Lung (tissue), 12 donors: ENCODE measurements around the gene EFNA2. TPM values are rescaled to one million over a fixed set of nuclear protein-coding genes. Genes with fewer than 3 reads are reported as not detected.

Experiments
- ATAC-seq: fragments of 200-7000 bp; cut with Tn5 transposase; one replicate; pipeline ENCODE4 v1.9.1; 2020; ENCODE audit warnings: moderate number of reproducible peaks; ENCODE audit not compliant: insufficient read depth, low FRiP score
- DNase-seq, 3 donors: peaks; one replicate each; pipeline ENCODE4 v3.0.0-alpha.2; 2013 to 2017
- H3K27ac ChIP-seq, 2 donors: one replicate each; pipeline ENCODE4 v1.5.1; 2013; ENCODE audit warnings: mild to moderate bottlenecking in 2 of 2, moderate library complexity in 2 of 2, control low read depth in 1 of 2, inconsistent platforms in 1 of 2, low read depth in 1 of 2, low read length in 1 of 2
- H3K27me3 ChIP-seq, 3 donors: one replicate each; pipeline ENCODE4 v1.5.1; 2013; ENCODE audit warnings: low read length in 2 of 3; ENCODE audit not compliant: control insufficient read depth in 3 of 3, insufficient read depth in 3 of 3
- H3K36me3 ChIP-seq, 4 donors: one replicate each; pipeline ENCODE4 v1.5.1; 2013; ENCODE audit warnings: low read length in 4 of 4, mild to moderate bottlenecking in 1 of 4, moderate library complexity in 1 of 4; ENCODE audit not compliant: control insufficient read depth in 4 of 4, insufficient read depth in 4 of 4
- H3K4me1 ChIP-seq, 5 donors: one replicate each; pipeline ENCODE4 v1.5.1; 2013; ENCODE audit warnings: low read length in 5 of 5, mild to moderate bottlenecking in 2 of 5, moderate library complexity in 1 of 5; ENCODE audit not compliant: control insufficient read depth in 5 of 5, insufficient read depth in 5 of 5
- H3K4me3 ChIP-seq: one replicate; pipeline ENCODE4 v1.5.1; 2013; ENCODE audit warnings: mild to moderate bottlenecking, control low read depth, moderate library complexity
- H3K9ac ChIP-seq, 2 donors: one replicate each; pipeline ENCODE4 v1.5.1; 2013; ENCODE audit warnings: low read length in 2 of 2, control low read depth in 1 of 2; ENCODE audit not compliant: insufficient read depth in 1 of 2
- H3K9me3 ChIP-seq, 4 donors: one replicate each; pipeline ENCODE4 v1.5.1; 2013; ENCODE audit warnings: low read length in 3 of 4, mild to moderate bottlenecking in 1 of 4, moderate library complexity in 1 of 4; ENCODE audit not compliant: control insufficient read depth in 4 of 4, insufficient read depth in 3 of 4
- CTCF ChIP-seq: IDR thresholded peaks from 2 replicates; pipeline ENCODE4 v1.5.1; 2012; ENCODE audit warnings: mild to moderate bottlenecking; ENCODE audit errors: control extremely low read depth, extremely low read depth
- WGBS, 2 donors: extraction: QIAGEN DNeasy Blood & Tissue Kit; methylation state at CpG; one replicate each; pipeline ENCODE4 v1.1.7; 2013; 5-methylcytosine and 5-hydroxymethylcytosine counted together
- polyA plus RNA-seq, 2 donors: library from polyadenylated mRNA; stranded (reverse); fragments of 200-250 nt; gene quantifications; one replicate each; pipeline ENCODE4 v1.2.1, GENCODE V29; 2013
- total RNA-seq, 2 donors: library from RNA; depleted of rRNA in 1 of 2; stranded (reverse); fragments of >200 nt in 1 of 2; gene quantifications; one replicate each; pipeline ENCODE4 v1.2.1, GENCODE V29; 2014 to 2021
- donor health status: control.
- donor health status: control.
- donor health status: Bipolar disorder and iron deficiency.
- donor health status: healthy.
- donor health status: DM: yes; HTN: yes; CAD: no.

The EFNA2 gene
- total and polyA plus RNA-seq, 4 donors = 0.37 TPM; not detected in 3

GRCh38 chr19:1294688-1295087 is 9.0 kb downstream of the EFNA2 start:
- no peak overlapping the region for H3K9ac ChIP-seq
- peaks cover 0 to 6% (median 0%) of the 10 kb centered on the region in 5 donors for H3K4me1 ChIP-seq
- H3K27me3 ChIP-seq = peaks cover 0 to 6% (median 2%) of the 10 kb centered on the region in 3 donors
- H3K27ac ChIP-seq = no peak overlapping the region
- TF ChIP-seq CTCF = no peak
- DNase-seq (no peak), ATAC-seq (no peak)
- H3K9me3 ChIP-seq = no peaks in the 10 kb centered on the region
- H3K4me3 ChIP-seq = no peak overlapping the region
- no peaks in the 10 kb centered on the region for H3K36me3 ChIP-seq
- WGBS, 2 donors = 75 to 80% methylated on average over 13 to 14 of the region's 14 CpGs

GRCh38 chr19:1295169-1296012 is 9.7 kb downstream of the EFNA2 start:
- H3K9ac ChIP-seq = no peak overlapping the region
- no peak for ATAC-seq
- H3K36me3 ChIP-seq = no peaks in the 10 kb centered on the region
- H3K27ac ChIP-seq = no peak overlapping the region
- H3K27me3 ChIP-seq = peaks cover 0 to 6% (median 2%) of the 10 kb centered on the region in 3 donors
- TF ChIP-seq CTCF = no peak
- H3K4me1 ChIP-seq = peaks cover 0 to 6% (median 0%) of the 10 kb centered on the region in 5 donors
- no peaks in the 10 kb centered on the region for H3K9me3 ChIP-seq
- no peak overlapping the region for H3K4me3 ChIP-seq
- WGBS, 2 donors = 12 to 14% methylated on average over 74 to 81 of the region's 82 CpGs
- peak; percentile 30 to 56 (median 49) for DNase-seq

- Histone ChIP-seq H3K27me3 (peaks cover 0 to 6% (median 2%) of the 10 kb centered on the region in 3 donors), H3K9me3 (no peaks in the 10 kb centered on the region), H3K36me3 (no peaks in the 10 kb centered on the region), H3K4me1 (peaks cover 0 to 6% (median 0%) of the 10 kb centered on the region in 5 donors), H3K27ac (no peak overlapping the region), H3K9ac (no peak overlapping the region), H3K4me3 (no peak overlapping the region)
- WGBS, 2 donors = 76 to 89% methylated on average over 12 to 13 of the region's 13 CpGs
- DNase-seq (no peak), ATAC-seq (no peak)
- TF ChIP-seq CTCF = no peak
These were observed 10.4 kb downstream of the EFNA2 start for GRCh38 chr19:1296078-1296477.
